ENCODE results near the gene CCL28. TPM values are rescaled to one million over a fixed set of nuclear protein-coding genes. Genes with fewer than 3 reads are reported as not detected.
"Not testable (repeated sequence)": the region's sequence is repeated elsewhere in the genome, so short reads cannot be mapped to it uniquely, and the experiment has no call there.

The CCL28 gene
- total RNA-seq, 1 donor from 2014 or later: 2.6 TPM

DNA sequence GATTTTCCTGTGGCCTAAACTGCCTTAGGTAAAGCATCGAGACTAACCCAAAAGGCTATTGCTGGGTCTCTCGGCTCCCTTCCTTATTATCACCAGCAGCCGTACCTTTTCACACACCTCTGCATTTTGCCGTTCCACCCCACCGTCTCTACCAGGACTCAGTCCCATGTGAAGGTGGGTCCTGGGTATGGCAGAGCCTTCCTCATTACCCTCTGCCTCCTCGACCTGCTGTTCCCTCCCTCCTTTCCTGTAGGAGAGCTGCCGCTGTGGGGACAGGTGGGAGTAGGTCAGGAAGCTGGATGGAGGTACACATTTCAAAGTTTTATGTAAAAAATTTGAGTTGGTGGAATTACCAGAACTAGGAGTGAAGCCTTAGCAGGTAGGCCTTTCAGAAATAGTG lies 1.8 kb downstream of the CCL28 start:
- DNase-seq (ENCODE audit: low read depth in 2 of 2): no peak

DNA sequence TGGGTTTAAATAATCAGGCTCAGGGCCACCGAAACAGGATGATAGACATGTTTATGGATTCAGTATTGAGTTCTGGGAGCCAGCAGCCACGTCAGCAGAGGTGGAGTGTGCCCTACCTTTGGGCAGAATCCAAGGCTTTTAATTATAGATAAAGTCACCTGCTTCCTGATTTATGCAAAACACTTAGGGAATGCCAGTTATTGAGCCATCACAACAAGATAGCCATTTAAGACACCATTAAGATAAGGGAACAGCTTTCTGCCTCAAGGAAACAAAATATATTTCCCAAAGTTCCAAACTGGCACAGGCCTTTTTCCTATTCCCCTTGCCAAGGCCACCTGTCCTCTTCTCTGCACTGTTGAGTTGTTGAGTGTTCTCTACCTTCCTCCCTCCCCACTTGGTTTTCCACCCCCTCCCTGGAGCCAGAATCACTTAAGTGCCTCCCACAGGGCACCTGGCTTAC lies 2.4 kb downstream of the CCL28 start:
- DNase-seq (ENCODE audit: low read depth in 2 of 2): no peak

DNA sequence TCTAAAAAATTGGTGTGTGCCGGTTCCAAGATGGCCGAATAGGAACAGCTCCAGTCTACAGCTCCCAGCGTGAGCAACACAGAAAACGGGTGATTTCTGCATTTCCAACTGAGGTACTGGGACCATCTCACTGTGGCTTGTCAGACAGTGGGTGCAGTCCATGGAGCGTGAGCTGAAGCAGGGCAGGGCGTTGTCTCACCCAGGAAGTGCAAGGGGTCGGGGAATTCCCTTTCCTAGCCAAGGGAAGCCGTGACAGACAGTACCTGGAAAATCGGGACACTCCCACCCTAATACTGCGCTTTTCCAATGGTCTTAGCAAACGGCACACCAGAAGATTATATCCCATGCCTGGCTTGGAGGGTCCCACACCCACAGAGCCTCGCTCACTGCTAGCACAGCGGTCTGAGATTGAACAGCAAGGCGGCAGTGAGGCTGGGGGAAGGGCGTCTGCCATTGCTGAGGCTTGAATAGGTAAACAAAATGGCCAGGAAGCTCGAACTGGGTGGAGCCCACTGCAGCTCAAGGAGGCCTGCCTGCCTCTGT lies 9.6 kb downstream of the CCL28 start:
- not testable (repeated sequence) for DNase-seq (ENCODE audit: low read depth in 2 of 2)

DNA sequence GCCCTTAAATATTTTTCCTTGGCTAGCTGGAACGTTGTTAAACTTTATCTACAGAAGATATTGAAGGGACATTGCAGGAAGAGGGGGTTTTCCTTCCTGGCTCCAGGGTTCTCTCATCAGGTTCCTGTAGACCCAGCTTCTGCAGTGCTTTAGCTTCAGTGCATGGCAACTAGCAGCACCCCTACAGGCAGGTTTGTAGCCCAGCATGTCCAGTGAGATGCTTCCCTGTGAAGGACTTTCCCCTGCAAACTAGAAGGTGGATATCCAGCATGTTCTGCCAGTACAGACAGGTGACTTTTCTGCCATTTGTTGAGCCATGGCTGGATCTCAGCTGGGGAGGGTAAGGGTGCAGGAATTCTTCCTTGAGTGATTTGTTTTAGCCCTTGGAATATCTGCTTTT lies 10.4 kb downstream of the CCL28 start:
- DNase-seq (ENCODE audit: low read depth in 2 of 2): peak in 1 of 2 donors; percentile 37

DNA sequence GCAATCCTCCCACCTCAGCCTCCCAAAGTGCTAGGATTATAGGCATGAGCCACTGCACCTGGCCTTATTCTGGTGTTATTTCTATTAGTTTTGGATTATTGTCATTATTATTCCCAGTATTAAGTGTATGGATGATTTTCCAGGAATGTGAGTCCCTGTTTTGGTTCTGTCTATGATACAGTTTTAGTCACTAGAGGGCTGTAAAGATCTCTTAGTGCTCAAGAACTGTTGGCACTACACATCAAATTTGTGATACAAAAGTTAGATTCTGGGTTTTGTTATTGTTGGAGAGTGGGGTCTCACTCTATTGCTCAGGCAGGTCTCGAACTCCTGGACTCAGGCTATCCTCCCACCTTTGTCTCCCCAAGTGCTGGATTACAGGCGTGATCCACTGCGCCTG lies 12.1 kb downstream of the CCL28 start:
- DNase-seq (ENCODE audit: low read depth in 2 of 2): peak in 1 of 2 donors; percentile 55

DNA sequence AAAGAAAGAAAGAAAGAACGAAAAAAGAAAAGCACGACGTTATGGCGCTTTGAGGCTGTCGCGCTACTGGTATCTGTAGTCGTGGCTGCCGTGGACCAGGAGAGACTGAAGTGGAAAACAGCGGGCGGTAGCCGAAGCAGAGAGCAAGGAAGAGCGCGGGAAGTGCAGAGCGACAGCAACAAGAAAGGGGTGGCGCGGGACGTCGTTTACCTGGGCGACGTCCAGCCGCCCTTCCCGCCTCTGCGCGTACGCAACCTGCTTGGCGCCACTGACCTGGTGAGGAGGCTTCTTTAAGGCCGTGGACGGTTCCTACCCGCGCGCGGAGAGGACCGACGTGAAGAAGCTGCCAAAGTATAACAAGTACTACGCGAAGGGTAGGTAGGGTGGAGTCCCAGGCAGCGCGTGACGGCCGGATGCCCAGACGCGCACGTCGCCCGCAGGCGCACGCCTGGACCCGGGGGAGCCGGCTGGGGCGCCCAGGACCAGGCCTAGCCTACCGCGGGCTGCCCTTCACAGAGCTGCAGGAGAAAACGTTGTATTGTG lies 15.4 kb downstream of the CCL28 start:
- peak in 1 of 2 donors; percentile 17 for DNase-seq (ENCODE audit: low read depth in 2 of 2)

DNA sequence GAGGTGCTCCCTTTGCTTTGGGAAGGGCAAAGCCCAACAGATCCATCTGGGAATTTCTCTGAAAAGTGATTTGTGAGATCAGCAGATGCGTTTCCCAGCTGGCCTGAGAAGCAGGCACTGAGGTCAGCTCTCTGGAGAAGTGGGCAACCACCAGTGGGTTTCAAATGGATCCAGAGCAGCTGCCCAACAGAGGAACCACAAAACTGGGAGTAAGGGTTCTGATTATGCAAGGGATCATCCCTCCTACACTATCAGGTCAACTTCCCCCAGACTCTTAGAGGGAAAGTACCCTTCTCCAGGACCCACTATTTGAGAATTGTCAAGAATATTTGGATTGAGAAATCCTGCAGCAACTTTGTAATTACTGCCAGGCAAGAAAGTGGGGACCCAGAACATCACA lies 21.7 kb downstream of the CCL28 start:
- DNase-seq (ENCODE audit: low read depth in 2 of 2): no peak

DNA sequence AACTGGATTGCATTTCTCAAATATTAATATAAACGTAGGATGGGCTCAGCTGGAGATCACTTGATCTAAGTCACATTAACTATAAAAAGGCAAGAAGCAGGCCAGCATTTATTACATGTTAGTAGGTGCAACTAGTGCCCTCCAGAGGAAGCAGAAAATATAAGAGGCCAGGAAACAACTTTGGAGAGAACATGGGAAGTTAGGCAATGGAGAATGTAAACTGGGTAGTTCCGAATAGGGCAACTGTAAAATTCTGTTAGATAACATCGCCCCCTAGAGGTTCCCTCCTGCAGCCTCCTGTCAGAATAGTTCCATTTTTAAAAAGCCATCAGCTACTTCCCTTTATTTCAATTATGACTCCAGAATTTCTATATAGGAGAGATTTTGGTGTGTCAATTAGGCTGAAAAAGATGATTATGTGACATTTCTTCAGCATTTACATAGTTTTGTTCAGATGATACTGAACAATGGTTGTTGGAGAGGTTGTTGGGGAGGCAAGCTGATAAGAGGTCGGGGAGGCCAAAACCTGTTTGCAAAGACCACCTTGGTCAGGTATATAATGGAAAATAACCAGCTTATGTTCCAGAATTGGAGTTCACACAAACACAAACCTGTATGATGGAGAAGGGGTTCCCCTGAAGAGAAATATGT lies 22.4 kb downstream of the CCL28 start:
- peak; percentile 81 to 90 for DNase-seq (ENCODE audit: low read depth in 2 of 2)

DNA sequence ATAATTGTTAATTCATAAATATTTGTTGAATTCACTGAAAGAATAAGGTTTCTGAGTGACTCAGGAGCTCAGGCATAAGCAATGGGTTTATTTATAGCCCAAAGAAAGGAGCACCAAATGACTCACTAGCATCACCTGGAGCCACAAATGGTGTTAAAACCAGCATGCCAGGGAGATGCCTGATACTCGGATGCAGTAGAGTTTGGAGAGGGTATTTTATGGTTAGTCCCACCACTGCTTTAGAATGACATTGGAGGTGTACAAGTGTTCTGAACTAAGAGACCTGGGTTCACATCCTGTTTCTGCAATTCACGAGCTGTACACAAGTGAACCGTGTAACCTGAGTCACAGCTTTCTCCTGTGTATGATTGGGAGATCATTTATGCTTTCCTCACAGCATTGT lies 25.2 kb downstream of the CCL28 start:
- no peak for DNase-seq (ENCODE audit: low read depth in 2 of 2)

DNA sequence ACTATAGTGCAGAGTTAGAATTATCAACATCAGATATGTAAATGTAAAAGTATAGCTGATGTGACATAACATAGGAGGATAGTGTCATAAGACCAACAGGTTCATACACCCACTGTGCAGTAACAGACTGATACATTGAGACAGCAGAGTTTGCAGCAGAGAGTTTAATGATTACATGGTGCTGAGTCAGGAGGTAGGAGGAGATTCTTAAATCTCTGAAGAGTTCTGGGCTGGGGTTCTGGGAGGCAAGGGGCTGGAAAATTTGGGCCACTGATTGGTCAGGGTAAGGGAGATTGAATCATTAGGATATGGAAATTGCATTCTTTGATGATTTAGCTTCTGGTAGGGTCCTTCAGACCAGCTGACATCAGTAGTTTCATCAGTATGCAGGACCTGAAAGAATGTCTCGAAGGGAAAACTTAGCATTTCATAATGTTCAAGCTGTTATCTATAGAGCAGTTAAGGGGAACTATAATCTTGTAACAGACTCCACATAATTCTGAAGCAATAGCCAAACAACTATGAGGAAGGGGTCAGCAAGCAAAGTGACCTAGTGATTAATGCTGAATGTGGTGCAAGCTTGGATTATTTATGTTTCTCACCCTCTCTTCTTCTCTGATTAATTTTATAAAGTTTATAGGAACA lies 35.6 kb downstream of the CCL28 start:
- no peak for DNase-seq (ENCODE audit: low read depth in 2 of 2)

DNA sequence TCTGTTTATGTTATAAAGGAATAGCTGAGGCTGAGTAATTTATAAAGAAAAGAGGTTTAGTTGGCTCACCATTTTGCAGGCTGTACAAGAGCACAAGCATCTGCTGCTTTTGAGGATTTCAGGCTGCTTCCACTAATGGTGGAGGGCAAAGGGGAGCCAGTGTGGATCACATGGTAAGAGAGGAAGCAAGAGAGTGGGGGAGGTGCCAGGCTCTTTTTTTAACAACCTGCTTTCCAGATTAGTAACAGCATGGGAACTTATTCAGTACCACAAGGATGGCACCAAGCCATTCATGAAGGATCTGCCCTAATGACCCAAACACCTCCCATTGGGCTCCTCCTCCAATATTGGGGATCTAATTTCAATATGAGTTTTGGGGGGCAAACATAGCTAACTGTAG lies 40.4 kb downstream of the CCL28 start:
- DNase-seq (ENCODE audit: low read depth in 2 of 2): no peak

DNA sequence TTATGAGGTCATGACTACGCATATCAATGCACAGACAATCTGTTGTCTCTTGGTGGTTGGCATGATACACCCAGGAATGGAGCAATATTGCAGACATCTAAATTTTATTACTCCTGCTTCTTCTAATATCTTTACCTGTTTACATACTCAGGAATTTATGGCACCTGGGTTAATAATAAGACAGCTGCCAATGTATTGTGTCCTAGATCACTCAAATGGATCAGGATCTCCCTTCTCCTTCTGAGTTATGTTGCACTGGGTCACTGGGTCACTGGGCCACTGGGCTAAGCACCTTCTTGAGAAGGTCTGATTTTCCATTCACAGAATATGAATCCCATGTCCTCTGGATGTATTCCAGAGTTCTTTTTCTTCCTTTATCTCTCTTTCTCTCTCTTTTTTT lies 41.8 kb downstream of the CCL28 start:
- no peak for DNase-seq (ENCODE audit: low read depth in 2 of 2)

DNA sequence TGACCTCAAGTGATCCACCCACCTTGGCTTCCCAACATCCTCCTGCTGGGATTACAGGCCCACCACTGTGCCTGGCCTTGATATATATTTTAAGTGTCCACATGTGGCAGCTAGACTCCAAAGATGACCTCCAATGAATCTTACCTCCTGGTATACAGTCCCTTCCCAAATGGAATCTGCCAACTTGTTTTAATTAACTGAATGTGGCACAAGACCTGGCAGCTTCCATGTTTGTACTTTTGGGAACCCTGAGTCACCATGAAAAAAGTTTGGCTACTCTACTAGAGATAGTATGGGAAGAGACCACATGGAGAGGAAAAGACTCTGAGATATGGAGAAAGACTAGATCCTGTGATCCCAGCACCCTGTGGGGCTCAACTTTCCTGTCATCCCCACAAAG lies 42.5 kb downstream of the CCL28 start:
- DNase-seq (ENCODE audit: low read depth in 2 of 2): no peak

DNA sequence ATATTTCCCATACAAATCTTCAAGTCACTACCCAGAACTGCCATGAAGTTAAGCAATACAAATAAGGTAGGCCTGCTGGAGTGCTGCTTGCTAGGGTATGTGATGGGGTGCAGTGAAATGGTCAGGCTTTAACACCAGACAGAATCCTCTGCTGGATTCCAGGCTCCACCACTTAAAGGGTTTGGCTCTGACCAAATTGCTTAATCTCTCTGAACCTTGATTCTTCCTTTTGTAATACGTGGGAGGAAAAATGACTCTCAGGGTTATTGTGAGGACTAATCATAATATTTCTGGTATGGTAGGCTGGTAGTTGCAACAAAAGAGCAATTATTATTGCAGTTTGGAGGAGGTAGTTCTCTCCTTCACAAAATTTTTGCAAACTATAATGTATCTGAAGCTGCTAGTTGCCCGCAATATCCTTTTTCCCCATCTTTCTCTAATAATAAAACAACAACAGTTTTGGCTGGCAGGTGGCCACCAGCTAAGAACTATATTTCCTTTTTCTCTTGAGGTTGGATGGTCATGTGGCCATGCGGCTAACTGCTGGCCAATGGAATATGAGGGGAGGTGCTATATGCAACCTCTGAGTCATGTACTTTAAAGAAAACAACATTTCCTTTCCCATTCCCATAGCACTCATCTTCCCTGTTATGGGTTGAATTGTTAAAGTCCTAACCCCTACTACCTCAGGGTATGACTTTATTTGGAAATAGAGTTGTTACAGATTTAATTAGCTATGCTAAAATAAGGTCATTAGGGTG lies 44.1 kb downstream of the CCL28 start:
- peak; percentile 39 for DNase-seq (ENCODE audit: low read depth in 2 of 2)

DNA sequence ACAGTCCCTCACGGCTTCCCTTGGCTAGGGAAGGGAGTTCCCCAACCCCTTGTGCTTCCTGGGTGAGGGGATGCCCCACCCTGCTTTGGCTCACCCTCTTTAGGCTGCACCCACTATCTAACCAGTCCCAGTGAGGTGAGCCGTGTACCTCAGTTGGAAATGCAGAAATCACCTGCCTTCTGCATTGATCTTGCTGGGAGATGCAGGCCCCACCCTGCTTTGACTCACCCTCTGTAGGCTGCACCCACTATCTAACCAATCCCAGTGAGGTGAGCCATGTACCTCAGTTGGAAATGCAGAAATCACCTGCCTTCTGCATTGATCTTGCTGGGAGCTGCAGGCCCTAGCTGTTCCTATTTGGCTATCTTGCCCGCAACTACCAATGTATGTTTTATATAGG lies 44.7 kb downstream of the CCL28 start:
- no peak for DNase-seq (ENCODE audit: low read depth in 2 of 2)

DNA sequence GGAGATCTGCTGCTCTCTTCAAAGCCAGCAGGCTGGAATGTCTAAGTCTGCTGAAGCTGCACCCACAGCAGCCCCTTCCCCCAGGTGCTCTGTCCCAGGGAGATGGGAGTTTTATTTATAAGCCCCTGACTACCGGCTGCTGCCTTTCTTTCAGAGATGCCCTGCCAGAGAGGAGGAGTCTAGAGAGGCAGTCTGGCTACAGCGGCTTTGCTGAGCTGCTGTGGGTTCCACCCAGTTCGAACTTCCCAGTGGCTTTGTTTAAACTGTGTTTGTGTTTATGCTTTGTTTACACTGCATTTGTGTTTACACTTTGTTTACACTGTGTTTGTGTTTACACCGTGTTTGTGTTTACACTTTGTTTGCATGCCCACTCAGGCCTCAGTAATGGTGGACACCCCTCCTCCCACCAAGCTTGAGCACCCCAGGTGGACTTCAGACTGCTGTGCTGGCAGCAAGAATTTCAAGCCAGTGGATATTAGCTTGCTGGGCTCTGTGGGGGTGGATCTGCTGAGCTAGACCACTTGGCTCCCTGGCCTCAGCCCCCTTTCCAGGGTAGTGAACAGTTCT lies 45.4 kb downstream of the CCL28 start:
- DNase-seq (ENCODE audit: low read depth in 2 of 2): not testable (repeated sequence)

DNA sequence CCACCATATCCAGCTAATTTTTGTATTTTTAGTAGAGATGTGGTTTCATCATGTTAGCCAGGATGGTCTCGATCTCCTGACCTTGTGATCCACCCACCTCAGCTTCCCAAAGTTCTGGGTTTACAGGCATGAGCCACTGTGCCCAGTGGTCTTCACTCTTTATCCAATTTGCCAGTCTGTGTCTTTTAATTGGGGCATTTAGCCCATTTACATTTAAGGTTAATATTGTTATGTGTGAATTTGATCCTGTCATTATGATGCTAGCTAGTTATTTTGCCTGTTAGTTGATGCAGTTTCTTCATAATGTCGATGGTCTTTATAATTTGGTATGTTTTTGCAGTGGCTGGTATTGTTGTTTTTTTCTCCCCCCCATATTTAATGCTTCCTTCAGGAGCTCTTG lies 47.0 kb downstream of the CCL28 start:
- DNase-seq (ENCODE audit: low read depth in 2 of 2): not testable (repeated sequence)

DNA sequence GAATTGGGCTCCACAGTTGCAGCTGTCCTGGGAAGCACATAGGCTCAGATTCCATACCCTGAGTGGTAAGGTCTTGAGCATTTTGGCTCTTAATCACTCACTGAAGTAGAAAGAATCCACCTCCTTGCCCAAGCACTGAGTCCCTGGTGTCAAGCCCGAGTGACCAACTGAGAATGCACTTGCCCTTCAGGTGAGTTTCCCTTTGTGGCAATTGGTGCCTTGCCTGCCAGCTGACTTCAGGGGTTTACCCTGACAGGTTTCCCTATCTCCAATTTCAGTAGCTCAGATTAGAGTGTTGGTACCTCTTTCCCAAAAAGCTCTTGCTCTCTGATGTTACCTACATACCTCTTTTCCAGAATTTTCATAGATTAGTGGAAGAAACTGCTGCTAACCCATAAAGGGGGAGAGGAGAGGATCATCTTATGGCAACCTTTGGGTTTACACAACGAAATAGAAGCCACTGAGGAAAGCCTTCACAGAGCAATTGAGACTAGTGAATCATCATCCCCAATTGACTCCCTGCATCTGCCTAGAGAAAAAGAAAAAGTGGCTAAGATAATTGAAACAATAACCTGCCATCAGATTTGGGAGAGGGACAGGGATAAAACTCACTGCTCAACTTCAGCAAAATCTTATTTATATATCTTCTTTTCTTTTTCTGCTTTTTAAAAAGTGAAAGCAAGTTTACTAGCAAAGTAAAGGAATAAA lies 48.6 kb downstream of the CCL28 start:
- no peak for DNase-seq (ENCODE audit: low read depth in 2 of 2)

DNA sequence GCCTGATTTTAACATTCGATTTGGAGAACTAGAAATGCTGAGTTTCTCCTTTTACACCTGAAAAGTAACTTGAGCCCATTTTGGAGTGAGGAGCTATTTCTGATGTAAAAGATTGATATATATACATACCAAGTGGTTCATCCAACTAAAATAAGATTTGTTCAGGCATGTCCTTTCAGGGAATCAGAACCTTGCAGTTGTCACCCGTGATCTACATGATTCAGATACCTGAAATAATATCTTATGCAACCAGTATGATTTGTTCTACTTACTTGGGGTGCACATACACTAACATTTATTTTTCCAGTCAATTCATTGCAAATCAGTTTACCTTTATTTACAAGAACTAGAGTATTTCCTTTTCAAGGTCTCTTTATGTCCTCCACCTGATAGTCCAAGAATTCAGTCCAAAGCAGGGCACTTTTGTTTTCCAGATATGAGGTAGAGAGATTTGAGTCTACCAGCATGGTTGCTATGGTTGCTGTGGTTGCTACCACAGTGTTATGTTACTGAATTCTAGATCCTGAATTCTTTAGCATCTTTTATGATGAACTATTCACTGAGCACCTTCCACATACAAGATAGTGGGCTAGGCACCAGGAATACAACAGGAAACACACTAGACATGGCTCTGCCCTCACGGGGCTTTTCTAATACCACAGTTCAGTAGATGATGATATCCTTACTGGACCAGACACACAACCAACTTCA lies 49.3 kb downstream of the CCL28 start:
- DNase-seq (ENCODE audit: low read depth in 2 of 2): no peak

DNA sequence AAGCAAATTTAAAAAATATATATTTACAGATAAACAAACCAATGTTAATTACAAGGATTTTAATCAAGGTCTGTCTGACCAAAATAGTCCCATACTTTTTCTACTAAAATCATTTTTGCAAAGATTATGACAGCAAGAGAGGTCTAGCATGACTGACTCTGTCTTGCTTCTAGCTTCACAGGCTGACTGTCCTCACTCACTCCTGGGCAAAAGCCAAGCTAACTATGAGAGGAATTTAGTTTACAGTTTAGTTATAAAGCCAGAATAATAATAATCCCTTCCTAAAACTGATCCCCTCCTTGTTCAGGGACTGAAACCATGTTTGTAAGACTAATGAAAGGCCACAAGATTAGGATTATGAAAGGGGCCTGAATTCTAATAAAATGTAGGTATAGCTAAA lies 53.5 kb downstream of the CCL28 start:
- DNase-seq (ENCODE audit: low read depth in 2 of 2): no peak
